Ammon's horn (tissue), 1 donor: ENCODE results near the gene MRGPRF.

ENCODE experiments used
- DNase-seq: peaks from one replicate; pipeline ENCODE4 v3.0.0-alpha.2; 2016; ENCODE audit warnings: low spot score

Gene MRGPRF

GRCh38 chr11:69013009-69013951 is at the start of gene MRGPRF:
Gene MRGPRF, minus strand, starts transcription at chr11:69013246. Its CDS starts 3,345 bp downstream, at chr11:69009901.
- peak; percentile 36 for DNase-seq

GRCh38 chr11:69062169-69062855 is 49.3 kb upstream of the MRGPRF start:
- DNase-seq, result no peak

GRCh38 chr11:69061713-69062053 is 48.6 kb upstream of the MRGPRF start:
- DNase-seq, result no peak

- DNase-seq, result no peak
These were observed 48.0 kb upstream of the MRGPRF start for GRCh38 chr11:69060806-69061712.

- DNase-seq, result peak; percentile 63
These were observed 46.9 kb upstream of the MRGPRF start for GRCh38 chr11:69059985-69060384.

GRCh38 chr11:69059429-69059828 is 46.4 kb upstream of the MRGPRF start:
- no peak for DNase-seq

GRCh38 chr11:69058511-69059270 is 45.6 kb upstream of the MRGPRF start:
- DNase-seq, result no peak

GRCh38 chr11:69057801-69058200 is 44.8 kb upstream of the MRGPRF start:
- DNase-seq, result no peak

GRCh38 chr11:69057236-69057635 is 44.2 kb upstream of the MRGPRF start:
- DNase-seq, result no peak

- peak; percentile 87 for DNase-seq
These were observed 42.8 kb upstream of the MRGPRF start for GRCh38 chr11:69055598-69056516.

- DNase-seq, result no peak
These were observed 42.2 kb upstream of the MRGPRF start for GRCh38 chr11:69055212-69055586.

- no peak for DNase-seq
These were observed 41.6 kb upstream of the MRGPRF start for GRCh38 chr11:69054397-69055211.

- DNase-seq, result no peak
These were observed 40.7 kb upstream of the MRGPRF start for GRCh38 chr11:69053546-69054396.

GRCh38 chr11:69053169-69053477 is 40.1 kb upstream of the MRGPRF start:
- no peak for DNase-seq

GRCh38 chr11:69052343-69053168 is 39.5 kb upstream of the MRGPRF start:
- DNase-seq, result no peak

GRCh38 chr11:69051381-69052342 is 38.6 kb upstream of the MRGPRF start:
- no peak for DNase-seq
